Measurements from ENCODE around the gene CROCC2. TPM values are rescaled to one million over a fixed set of nuclear protein-coding genes. Genes with fewer than 3 reads are reported as not detected.

Gene CROCC2
- total RNA-seq, 6 experiments from 2014 or later: not detected

- Mint-ChIP-seq H3K36me3 (ENCODE audit: low read depth) (no peaks in the 10 kb centered on the region), H3K27ac (peak overlapping the region; percentile 80), H3K9me3 (no peaks in the 10 kb centered on the region), H3K27me3 (ENCODE audit: insufficient read depth) (peaks cover 2% of the 10 kb centered on the region; the same call in 1 of the 2 replicates), H3K4me1 (ENCODE audit: low read depth) (peaks cover 20% of the 10 kb centered on the region), H3K4me3 (peak overlapping the region; percentile 31)
- DNase-seq: peak; percentile 95
- TF ChIP-seq CTCF (IDR thresholded peaks at IDR 0.05): no peak
Observed at GRCh38 chr2:240991378-240992263, 85.5 kb downstream of the CROCC2 start.

GRCh38 chr2:240992572-240993291, 86.6 kb downstream of the CROCC2 start:
- no peaks in the 10 kb centered on the region for H3K9me3 Mint-ChIP-seq

GRCh38 chr2:240993446-240994170, 87.5 kb downstream of the CROCC2 start:
- H3K9me3 Mint-ChIP-seq: no peaks in the 10 kb centered on the region
- no peak overlapping the region for H3K4me3 Mint-ChIP-seq
- no peaks in the 10 kb centered on the region for H3K36me3 Mint-ChIP-seq (ENCODE audit: low read depth)
- TF ChIP-seq CTCF (IDR thresholded peaks at IDR 0.05): no peak
- no peak overlapping the region for H3K27ac Mint-ChIP-seq
- DNase-seq: no peak
- peaks cover 2% of the 10 kb centered on the region; the same call in 1 of the 2 replicates for H3K27me3 Mint-ChIP-seq (ENCODE audit: insufficient read depth)
- peaks cover 11% of the 10 kb centered on the region for H3K4me1 Mint-ChIP-seq (ENCODE audit: low read depth)

More at GRCh38 chr2:240992572-240993291, 86.6 kb downstream of the CROCC2 start:
- H3K4me3 Mint-ChIP-seq: no peak overlapping the region
- H3K27ac Mint-ChIP-seq: peak overlapping the region; percentile 80; the same call in 1 of the 2 replicates
- no peak for TF ChIP-seq CTCF (IDR thresholded peaks at IDR 0.05)
- no peak for DNase-seq
- no peaks in the 10 kb centered on the region for H3K36me3 Mint-ChIP-seq (ENCODE audit: low read depth)
- peaks cover 12% of the 10 kb centered on the region for H3K4me1 Mint-ChIP-seq (ENCODE audit: low read depth)
- peaks cover 2% of the 10 kb centered on the region; the same call in 1 of the 2 replicates for H3K27me3 Mint-ChIP-seq (ENCODE audit: insufficient read depth)

- no peak for TF ChIP-seq CTCF (IDR thresholded peaks at IDR 0.05)
- Mint-ChIP-seq H3K9me3 (no peaks in the 10 kb centered on the region), H3K36me3 (ENCODE audit: low read depth) (no peaks in the 10 kb centered on the region), H3K4me3 (no peak overlapping the region), H3K27ac (no peak overlapping the region), H3K27me3 (ENCODE audit: insufficient read depth) (peaks cover 2% of the 10 kb centered on the region; the same call in 1 of the 2 replicates), H3K4me1 (ENCODE audit: low read depth) (peaks cover 11% of the 10 kb centered on the region)
- DNase-seq: no peak
Observed at GRCh38 chr2:240994171-240994896, 88.2 kb downstream of the CROCC2 start.
